Stomach smooth muscle (tissue), 2 donors: ENCODE data around the gene C14orf93.
A peak's percentile ranks its signal among the peaks of the same experiment; 100 is the strongest.

ENCODE experiments used
- H3K27ac ChIP-seq: one replicate; pipeline ENCODE4 v1.7.0; 2013; ENCODE audit warnings: mild to moderate bottlenecking, low read length, inconsistent platforms
- H3K27me3 ChIP-seq, 2 donors: one replicate each; pipeline ENCODE4 v1.7.0; 2013; ENCODE audit warnings: low read length in 2 of 2; ENCODE audit not compliant: insufficient read depth in 2 of 2, control insufficient read depth in 1 of 2
- H3K36me3 ChIP-seq, 2 donors: one replicate each; pipeline ENCODE4 v1.7.0; 2013; ENCODE audit warnings: low read length in 2 of 2; ENCODE audit not compliant: control insufficient read depth in 2 of 2, insufficient read depth in 2 of 2
- H3K4me1 ChIP-seq: one replicate; pipeline ENCODE4 v1.7.0; 2013; ENCODE audit warnings: low read length; ENCODE audit not compliant: control insufficient read depth, insufficient read depth
- H3K4me3 ChIP-seq, 2 donors: one replicate each; pipeline ENCODE4 v1.7.0; 2013; ENCODE audit warnings: low read length in 2 of 2
- H3K9ac ChIP-seq, 2 donors: one replicate each; pipeline ENCODE4 v1.7.0; 2013; ENCODE audit warnings: low read length in 2 of 2, mild to moderate bottlenecking in 1 of 2
- H3K9me3 ChIP-seq, 2 donors: one replicate each; pipeline ENCODE4 v1.7.0; 2013; ENCODE audit warnings: low read length in 2 of 2; ENCODE audit not compliant: control insufficient read depth in 2 of 2
- donor health status: healthy.
- donor health status: Pancreatic carcinoma.

C14orf93 gene

DNA sequence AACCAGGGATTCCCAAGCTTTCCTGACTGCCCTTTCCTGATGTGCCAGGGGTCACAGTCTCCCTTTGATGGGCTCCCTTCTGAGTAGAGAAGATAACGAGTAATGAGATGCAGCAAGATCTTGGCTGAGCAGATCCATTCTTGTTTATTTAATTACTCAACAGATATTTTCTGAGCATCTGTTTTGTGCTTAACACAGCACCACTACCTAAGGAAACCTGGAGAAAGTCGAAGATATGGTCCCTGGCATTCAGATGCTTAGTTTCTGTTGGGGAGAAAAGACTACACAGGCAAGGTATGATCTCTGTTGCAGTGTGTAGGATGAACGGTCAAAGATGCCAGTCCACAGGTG lies 31.5 kb downstream of the C14orf93 start:
- H3K4me1 ChIP-seq = peaks cover 55% of the 10 kb centered on the region
- no peaks in the 10 kb centered on the region for H3K9me3 ChIP-seq
- H3K27ac ChIP-seq = peak overlapping the region; percentile 58

DNA sequence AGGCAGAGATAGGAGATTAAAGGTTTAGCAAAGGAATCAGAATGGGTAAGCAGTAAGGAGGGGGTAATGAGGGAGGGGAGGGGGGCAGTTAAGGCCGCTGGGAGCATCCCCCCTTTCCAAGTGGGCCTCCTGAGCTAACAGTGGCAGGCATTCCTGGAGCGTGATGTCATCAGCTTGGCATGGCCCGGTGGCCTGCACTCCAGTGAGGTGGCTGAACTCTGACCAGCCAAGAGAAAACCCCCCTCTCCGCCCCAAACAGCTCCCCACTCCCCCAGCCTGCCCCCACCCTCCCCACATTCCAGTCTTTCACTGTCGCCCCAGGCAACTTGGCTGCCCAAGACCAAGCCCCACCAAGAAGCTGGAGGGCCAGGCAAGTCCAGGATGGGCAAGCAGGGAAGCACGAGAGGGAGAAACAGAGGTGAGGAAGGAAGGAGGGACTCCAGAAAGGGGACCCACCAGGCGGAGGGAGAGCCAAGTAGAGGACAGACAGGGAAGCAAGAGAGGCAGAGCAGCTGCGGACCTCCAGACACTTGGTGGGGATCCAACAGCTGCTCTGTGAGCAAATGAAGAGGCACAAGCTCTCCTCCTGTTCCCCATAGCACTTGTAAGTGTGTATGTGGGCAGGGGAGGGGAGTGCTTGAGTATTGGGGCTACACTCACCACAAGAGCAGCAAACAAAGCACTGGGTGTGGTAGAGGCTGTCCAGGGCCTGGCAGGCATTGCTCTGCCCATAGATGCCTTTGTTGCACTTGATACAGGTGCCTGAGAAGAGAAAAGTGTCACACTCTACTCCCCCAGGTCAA lies 32.1 kb downstream of the C14orf93 start:
- Histone ChIP-seq H3K9me3 (no peaks in the 10 kb centered on the region), H3K27ac (peak overlapping the region; percentile 58), H3K4me3 (no peak overlapping the region), H3K4me1 (peaks cover 49% of the 10 kb centered on the region), H3K36me3 (peaks cover 0 to 6% of the 10 kb centered on the region in 2 donors), H3K9ac (no peak overlapping the region), H3K27me3 (peaks cover 0 to 10% of the 10 kb centered on the region in 2 donors)

More for the DNA sequence above, 31.5 kb downstream of the C14orf93 start:
- no peak overlapping the region for H3K9ac ChIP-seq
- H3K4me3 ChIP-seq = no peak overlapping the region
- peaks cover 0 to 4% of the 10 kb centered on the region in 2 donors for H3K36me3 ChIP-seq
- H3K27me3 ChIP-seq = peaks cover 0 to 10% of the 10 kb centered on the region in 2 donors

DNA sequence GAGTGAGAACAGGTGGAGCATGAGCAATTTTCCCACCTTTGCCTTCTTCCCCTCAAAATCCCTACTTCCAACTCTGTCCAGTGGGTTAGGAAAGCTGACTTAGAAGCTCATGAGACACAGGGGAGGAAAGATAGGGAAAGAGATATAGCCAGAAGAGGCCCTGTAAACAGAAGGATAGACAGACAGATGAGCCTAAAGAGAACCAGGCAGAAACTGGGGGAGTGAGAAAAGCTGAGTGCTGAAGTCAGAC lies 32.6 kb downstream of the C14orf93 start:
- H3K4me3 ChIP-seq = no peak overlapping the region
- H3K27me3 ChIP-seq = peaks cover 0 to 10% of the 10 kb centered on the region in 2 donors
- peak overlapping the region; percentile 58 for H3K27ac ChIP-seq
- no peaks in the 10 kb centered on the region for H3K9me3 ChIP-seq
- no peak overlapping the region for H3K9ac ChIP-seq
- H3K4me1 ChIP-seq = peaks cover 45% of the 10 kb centered on the region
- H3K36me3 ChIP-seq = peaks cover 0 to 6% of the 10 kb centered on the region in 2 donors

DNA sequence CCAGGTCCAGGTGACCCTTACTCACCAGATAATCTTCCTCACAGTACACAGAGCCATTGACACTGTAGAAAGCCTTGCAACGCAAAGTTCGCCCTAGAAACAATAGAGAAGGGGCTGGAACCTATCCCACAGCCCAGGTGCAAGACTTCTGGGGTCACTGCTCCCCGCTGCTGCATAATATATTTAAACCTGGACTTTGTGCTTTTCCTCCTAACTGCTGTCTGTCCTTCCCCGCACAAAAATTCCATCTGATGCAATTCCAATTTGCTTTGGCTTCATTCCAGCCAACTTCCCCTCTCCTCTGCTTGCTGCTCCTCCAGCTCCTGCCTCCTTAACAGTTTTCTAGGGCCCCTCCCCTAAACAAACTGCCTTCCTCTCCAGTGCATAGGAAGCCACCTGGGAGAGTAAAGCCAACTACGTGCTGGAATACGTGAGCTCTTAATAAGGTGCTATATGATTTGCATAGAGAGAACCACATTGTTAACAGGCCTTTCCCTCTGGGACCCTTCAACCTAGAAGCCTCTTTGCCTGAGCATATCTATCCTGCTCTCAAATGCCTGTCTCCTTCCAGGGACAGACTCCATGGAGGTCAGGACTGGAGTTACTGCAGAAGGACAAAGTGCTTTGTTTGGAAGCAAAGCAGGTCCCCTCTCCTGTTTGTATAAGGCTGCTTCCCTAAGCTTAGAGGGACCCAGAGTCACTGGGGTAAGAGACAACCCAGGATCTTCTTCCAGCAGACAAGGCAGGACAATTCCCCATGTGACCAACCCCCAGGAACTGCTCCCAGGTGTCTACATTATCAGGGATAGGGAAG lies 33.1 kb downstream of the C14orf93 start:
- Histone ChIP-seq H3K9me3 (no peaks in the 10 kb centered on the region), H3K27ac (peak overlapping the region; percentile 58), H3K4me3 (no peak overlapping the region), H3K4me1 (peaks cover 42% of the 10 kb centered on the region), H3K36me3 (peaks cover 0 to 10% of the 10 kb centered on the region in 2 donors), H3K27me3 (peaks cover 0 to 10% of the 10 kb centered on the region in 2 donors), H3K9ac (no peak overlapping the region)

DNA sequence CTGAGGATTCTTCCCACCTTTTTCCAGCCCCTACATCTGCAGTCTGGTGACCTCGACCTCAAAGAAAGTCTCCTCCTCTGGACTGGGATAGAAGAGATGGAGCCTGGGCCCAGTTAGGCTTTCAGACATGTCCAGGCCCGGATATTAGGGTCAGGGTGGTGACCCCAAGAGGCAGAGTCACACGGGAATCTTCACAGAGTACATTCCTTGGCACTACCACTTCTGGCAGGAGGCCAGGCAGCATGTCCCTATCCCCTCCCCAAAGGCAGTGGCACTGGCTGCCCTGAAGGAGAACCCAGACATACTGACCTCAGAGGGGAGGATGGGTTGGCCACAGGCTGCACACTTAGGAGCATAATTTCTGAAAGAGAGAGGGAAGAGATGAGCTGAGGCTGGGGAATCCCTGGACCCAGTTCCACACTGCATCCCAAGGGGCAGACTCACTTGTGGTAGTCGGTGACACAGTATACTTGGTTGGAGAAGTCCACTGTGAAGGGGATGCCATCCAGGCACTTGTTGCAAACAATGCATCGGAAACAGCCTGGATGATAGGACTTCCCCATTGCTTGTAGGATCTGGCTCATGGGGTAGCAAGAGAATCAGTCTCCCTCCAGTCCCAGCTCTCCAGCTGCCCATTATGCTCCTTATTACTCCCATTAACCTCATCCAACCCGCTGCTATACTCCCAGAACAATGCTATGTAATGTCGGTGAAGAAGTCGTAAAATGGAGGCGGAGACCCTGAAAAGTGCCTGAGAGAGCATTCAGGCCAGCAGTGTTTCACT lies 35.2 kb downstream of the C14orf93 start:
- Histone ChIP-seq H3K27me3 (no peaks in the 10 kb centered on the region), H3K27ac (no peak overlapping the region), H3K36me3 (peaks cover 0 to 10% of the 10 kb centered on the region in 2 donors), H3K4me1 (peaks cover 28% of the 10 kb centered on the region), H3K4me3 (no peak overlapping the region), H3K9me3 (no peaks in the 10 kb centered on the region), H3K9ac (no peak overlapping the region)

DNA sequence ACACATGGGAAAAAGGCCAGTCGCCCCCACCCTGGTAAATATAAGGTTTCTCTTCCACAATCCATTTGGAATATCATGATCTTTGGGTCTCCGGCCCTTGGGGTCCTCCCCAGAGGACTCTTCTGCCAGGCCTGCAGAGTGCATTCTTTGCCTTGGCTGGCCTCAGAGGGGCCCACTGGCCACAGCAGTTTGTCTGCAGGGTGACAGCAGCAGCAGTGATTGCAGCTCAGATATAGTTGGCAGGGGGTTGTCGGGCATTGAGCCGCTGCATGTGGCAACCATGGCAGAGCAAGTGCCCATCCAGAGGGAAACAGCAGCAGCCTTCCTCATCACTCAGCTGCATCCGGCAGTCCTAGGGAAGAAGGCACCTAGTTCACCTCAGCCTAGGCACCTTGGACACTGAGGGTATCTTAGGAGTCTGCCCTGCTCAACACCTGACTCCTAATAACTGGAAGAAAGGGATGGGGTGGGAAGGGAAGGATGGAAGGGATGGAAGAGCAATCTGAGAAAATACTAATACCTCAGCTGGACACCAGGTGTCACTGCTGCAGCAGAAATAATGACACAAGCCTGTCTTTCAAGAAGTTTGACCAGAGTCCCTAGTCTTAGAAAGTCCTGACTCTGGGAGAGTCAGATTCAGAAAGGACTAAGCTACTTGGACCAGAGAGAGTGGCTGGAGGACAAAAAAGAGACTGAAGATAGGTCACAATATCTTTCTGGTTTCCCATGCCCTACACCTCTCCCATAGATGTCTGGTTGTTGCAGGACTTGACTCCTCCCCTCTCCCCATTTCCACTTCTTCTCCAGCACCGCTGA lies 36.5 kb downstream of the C14orf93 start:
- H3K4me1 ChIP-seq = peaks cover 22% of the 10 kb centered on the region
- H3K27me3 ChIP-seq = no peaks in the 10 kb centered on the region
- H3K9me3 ChIP-seq = no peaks in the 10 kb centered on the region
- H3K27ac ChIP-seq = no peak overlapping the region
- no peak overlapping the region for H3K9ac ChIP-seq
- H3K36me3 ChIP-seq = peaks cover 0 to 10% of the 10 kb centered on the region in 2 donors
- no peak overlapping the region for H3K4me3 ChIP-seq

DNA sequence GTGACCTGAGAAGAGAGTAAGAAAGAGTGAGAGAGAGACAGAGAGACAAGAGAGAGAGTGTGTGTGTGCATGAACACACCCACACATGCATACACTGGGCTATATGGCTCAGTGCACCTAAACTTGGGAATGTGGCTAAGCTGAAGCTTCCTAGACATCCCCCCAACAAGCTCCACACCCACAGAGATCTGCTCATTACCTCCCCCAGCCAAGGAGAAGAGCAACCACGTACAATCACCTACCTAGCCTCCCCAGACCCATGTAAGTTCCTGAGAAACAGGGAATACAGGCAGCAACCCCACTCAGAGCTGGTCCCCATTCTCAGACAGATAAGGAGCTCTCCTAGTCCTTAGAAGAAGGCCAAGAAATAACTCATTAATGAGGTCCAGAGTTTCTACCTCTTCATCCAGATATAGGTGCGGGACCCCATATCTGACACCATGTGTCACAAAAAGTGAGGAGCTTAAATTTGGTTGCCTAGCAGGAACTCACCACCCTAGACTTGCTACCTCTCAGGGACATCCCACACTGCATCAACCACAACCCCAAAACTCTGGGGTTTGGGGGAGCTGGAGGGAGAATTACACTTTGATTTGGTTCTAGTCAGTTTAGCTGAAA lies 37.5 kb downstream of the C14orf93 start:
- H3K9me3 ChIP-seq = no peaks in the 10 kb centered on the region
- H3K4me3 ChIP-seq = no peak overlapping the region
- no peak overlapping the region for H3K9ac ChIP-seq

DNA sequence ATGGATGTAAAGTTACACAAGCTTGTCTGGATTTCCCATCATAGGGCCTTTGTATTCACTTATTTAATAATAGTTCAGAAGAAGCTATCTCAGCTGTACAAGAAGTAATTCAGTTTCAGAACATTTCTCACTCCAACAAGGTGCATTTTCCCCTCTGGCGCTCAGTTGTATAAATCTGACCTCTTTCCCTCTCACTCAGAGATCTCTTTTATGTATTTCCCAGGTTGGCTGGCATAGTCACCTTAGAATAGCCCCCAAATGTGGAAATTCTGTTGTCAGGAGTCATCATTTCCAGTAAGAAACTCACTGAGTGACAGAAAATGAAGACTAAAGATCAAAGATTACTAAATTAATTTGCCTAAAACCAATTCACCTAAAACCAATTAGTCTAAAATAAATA lies 38.8 kb downstream of the C14orf93 start:
- Histone ChIP-seq H3K4me1 (peaks cover 3% of the 10 kb centered on the region), H3K4me3 (no peak overlapping the region), H3K9ac (no peak overlapping the region), H3K9me3 (no peaks in the 10 kb centered on the region), H3K36me3 (peaks cover 0 to 10% of the 10 kb centered on the region in 2 donors), H3K27me3 (no peaks in the 10 kb centered on the region), H3K27ac (no peak overlapping the region)

More for the DNA sequence above, 37.5 kb downstream of the C14orf93 start:
- H3K27me3 ChIP-seq = no peaks in the 10 kb centered on the region
- H3K4me1 ChIP-seq = peaks cover 14% of the 10 kb centered on the region
- H3K27ac ChIP-seq = no peak overlapping the region
- peaks cover 0 to 10% of the 10 kb centered on the region in 2 donors for H3K36me3 ChIP-seq

DNA sequence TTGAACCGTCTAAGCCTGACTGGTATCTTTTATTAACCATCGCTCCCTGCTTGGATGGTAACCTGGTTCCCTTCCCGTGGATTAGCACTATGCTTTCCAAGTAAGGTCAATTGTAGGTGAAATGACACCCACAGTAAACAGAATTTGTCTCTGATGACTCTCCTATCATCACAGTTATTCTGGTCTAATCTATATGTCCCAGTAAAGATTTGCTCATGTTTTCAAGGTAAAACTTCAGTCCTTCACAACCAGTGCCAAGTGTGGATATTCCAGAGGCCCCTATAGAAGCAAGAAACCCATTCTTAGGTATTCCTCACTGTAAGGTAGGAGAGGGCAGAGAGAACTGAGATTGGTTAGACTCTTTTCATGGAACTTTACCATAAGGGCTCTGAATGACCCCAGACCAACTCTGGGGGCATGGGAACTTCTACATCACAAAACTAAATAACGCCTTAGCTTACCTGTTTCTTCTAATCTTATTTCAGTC lies 43.1 kb downstream of the C14orf93 start:
- no peaks in the 10 kb centered on the region for H3K27me3 ChIP-seq
- H3K4me1 ChIP-seq = no peaks in the 10 kb centered on the region
- no peaks in the 10 kb centered on the region for H3K36me3 ChIP-seq
- H3K9ac ChIP-seq = no peak overlapping the region
- no peak overlapping the region for H3K27ac ChIP-seq
- H3K9me3 ChIP-seq = no peaks in the 10 kb centered on the region
- no peak overlapping the region for H3K4me3 ChIP-seq
